ENCODE measurements around the gene KCNIP4.

KCNIP4 gene

DNA sequence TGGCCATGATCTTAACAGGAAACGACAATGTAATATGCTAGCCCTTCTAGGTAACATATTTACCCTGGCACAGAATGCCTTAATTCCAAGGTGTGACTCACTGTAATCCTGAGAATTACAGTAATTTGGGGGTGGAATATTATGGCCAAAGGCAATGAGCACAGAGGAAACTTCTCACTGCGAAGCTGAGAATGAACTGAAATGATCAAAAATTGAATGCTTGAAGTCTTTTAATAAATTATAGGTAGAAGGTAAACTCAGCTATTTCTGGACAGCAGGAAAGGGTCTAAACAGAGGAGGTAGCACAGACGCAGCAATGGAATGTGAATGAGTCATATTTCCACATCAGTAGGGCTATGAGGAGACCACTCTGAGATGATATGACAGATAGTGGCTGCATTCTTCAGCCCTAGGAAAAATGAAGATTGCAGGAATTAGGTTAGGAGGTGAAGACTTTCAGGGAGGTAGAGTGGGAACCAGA, 935.7 kb downstream of the KCNIP4 start:
- DNase-seq, result no peak

DNA sequence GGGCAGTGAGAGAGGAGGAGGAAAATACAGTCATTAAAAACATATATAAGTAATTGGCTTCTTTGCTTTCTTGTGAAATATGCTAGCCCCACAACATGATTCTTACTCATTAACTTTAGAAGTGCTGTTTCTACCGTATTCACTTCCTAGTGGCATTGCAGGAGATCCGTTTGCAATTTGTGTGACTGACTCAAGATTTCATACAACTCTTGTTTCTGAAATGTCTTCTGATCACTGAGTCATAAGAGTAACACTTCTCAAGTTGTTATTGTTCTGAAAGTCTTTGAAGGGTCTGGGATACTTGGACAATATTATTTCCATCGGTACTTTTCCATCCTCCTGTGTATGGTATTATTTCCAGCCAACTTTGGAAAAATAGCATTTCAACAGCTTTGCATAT, 937.5 kb downstream of the KCNIP4 start:
- no peak for DNase-seq

DNA sequence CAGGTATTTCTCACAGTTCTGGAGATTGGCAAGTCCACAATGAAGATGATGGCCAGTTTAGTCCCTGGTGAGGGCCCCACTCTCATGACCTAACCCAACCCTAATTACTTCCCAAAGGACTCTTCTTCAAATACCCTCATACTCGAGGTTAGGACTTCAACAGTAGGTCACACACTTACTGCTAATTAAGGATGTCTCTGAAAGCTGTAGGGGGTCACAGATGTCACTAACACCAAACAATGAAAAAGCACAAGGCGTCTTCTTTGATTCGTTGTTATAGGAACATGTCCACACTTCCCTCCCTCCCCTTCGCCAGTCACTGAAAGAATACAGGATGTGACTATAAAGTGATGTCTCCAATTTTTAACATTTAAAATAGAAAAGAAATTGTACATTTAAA, 938.6 kb downstream of the KCNIP4 start:
- DNase-seq, result no peak

DNA sequence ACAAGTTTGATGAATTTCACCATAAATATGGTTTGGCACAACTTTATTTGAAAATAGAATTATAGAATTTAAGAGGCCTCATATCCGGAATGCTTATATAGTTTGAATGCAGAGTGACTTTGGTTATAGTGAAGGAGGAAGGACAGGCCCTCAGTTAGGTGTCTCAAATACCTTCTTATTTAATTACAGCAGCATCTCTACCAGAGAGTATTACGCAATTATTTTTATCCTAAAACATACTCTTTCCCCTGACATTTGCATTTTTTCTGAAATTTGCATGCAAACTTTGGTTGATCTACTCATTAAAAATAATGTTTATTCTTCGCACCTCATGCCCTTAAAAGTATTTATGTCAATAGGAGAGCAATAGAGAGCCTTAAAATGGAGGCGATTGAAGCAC, 942.9 kb downstream of the KCNIP4 start:
- no peak for DNase-seq

DNA sequence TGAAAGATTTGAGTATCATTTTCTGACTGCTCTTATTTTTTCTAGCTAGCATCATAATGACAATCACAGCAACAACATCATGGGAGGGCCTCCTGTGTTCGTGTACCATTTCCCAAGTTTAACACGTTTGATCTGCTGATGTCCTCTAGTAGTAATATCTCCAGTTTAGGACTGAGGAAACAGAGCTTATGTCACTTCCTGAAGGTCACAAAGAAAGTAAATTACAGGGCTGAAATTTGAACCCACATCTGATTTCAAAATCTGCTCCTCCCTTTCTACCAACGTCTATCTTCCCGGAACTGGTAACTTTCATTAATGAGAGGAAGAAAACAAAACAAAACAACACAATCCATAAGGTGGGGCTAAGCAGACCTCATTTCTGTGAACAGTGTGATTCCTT, 945.6 kb downstream of the KCNIP4 start:
- no peak for DNase-seq

DNA sequence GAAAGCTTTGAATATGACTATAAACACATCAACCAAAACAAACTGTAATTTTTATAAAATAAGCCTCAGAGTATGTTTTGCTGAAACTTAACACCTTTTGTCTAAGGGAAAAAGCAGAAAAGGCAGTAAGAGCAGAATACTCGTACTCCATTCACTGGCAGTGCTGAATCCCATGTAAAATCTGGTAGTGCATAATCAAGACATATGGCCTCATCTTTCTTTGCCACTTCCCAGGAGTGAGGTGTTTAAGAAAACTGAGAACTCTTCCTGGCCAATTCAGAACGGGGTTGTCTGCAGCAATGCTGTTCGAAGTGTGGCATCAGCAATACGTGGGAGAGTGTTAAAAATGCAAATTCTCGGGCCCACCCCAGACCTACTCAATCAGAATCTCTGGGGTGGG, 946.3 kb downstream of the KCNIP4 start:
- DNase-seq, result no peak

DNA sequence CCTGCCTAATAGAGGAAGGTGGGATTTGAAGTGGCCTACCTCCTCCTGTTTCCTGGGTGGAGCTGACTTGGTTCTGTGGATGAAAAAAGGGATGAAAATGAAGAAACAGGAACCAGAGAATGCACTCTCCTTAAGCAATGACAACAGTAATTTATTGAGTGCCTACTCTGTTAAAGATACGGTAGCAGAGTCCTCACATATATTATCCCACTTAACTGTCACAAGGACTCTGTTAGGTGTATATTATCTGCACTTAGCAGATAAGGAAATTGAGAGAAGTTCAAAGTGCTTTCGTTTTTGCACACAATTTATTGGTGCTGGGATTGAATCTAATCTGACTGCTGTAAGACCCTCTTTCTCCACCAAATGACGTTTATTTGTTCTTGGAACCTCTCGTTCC, 947.1 kb downstream of the KCNIP4 start:
- no peak for DNase-seq

DNA sequence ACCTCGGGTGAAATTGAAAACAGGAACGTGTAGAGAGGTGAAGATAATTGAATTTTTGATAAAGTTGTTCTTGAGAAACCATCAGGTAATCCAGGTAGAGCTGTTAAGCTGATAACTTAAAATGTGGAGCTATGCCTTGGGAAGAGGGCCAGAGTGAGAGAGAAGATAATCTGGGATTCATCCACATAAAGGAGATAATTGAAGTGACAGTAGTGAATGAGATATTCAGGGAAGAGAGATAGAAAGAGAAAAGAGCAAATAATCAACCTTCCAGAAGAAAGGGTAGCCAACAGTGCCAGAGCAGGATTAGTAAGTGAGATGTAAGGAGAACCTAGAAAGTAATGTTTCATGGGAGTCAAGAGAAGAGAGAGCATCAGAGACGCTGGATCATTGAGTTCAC, 950.7 kb downstream of the KCNIP4 start:
- no peak for DNase-seq

DNA sequence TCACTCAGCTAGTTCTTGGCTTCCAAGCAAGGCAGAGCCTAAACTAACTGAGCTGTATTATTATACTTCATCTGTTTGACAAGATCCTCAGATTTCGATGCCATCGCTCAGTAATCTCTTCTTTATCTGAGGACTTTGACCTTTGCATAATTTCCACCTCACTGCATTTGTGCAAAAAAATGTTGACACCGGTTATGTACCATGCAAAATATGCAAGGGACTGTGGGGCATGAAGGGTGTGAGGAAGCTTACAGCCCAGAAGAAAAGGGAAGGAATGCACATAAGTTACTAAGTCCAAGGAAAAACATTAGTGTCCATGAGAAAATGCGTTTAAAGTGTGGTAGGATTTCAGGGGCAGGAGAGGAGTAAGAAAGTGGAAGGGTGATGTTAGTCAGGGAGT, 953.0 kb downstream of the KCNIP4 start:
- DNase-seq, result no peak

DNA sequence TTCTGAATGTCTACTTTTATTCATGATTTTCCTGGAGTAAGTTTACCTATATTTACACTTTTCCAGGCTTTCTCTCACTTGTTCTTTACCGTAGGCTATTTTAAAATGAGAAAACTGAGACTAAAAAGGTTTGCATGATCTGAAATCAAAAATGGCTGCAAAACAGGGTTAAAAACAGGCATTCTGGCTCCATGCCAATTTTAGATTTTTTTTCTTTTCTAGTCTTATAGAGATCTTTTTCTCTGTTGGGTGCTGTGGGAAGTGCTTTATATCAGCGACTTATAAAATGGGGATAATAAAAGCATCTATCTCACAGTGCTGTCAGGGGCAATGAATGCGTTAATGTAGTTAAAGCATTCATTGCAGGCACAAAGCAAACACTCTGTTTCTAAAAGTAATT, 953.6 kb downstream of the KCNIP4 start:
- DNase-seq, result no peak

DNA sequence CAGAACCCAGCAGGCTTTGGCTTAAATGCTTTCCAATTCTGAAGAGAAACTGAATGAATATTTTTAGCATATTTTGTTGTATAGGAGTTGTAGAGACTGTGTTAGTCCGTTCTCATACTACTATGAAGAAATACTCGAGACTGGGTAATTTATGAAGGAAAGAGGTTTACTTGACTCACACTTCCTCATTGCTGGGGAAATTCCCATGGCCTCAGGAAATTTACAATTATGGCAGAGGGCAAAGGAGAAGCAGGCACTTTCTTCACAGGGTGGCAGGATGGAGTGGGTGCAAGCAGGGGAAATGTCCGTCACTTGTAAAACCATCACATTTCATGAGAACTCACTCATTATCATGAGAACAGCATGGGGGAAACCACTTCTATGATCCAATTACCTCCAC, 956.6 kb downstream of the KCNIP4 start:
- DNase-seq, result no peak

DNA sequence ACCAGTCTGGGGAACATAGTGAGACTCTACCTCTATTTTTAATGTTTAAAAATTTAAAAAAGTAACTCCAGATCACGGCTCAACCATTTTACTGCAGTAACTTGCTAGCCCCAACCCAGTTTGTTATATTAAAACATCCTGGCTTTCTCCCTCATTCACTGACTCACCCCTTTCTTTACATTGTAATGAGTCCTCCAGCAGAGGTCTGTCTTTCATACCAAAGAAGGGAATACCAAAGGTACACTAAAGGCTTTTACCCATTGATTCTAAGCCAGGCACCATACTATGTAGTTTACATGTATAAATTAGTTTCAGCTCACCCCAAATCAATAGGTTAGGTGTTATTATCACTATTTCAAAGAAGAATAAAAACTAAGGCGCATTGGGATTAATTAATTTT, 961.4 kb downstream of the KCNIP4 start:
- no peak for DNase-seq

DNA sequence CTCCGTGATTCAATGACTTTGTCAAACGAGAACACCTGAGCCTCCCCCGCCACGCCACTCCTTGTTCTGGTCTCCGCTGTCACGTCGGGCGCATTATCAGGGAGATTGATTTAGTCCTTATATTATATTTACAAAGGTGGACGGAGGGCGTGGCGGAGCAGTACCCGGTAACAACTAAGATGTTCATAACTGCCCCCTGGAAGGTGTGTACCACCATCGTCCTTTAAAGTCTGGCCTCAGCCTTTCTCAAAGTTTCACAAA, 964.1 kb downstream of the KCNIP4 start:
- no peak for DNase-seq

DNA sequence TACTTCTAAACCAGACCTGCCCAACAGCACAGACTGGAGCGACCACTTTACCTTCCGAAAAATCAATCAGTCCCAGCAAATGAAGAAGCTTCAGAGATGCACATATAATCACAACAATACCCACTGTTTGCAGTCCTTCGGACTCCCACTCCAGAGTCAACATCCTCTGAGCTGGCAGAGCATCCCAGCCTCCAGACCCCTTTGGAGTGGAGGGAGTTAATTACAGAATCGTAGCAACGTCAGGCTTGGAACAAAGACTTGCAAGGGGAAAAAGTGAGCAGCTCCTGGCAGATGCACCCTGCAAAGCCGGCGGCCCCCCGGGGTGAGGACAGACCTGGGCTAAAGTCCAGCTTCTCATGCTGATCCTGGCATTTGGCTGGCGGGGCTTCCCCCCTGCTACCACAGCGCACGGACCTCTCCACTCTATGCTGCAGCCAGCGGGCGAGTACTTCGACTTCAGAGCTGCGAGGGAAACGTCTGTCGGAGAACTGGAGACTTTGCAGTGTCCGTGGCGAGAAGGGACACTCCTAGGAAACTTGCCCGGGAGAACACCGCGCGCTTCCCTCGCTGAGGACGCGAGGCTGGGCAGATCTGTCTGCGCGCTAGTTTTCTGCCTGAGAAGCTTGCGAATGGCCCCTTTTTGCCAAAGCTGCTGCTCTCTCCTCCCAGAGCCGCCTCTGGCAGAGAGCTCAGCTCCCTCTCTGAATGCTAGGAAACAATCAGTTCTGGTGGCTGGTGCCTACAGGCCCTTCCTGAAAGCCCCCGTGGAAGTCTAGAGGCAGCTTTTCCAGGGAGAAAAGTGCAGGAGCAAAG, 964.6 kb downstream of the KCNIP4 start:
- no peak for DNase-seq

DNA sequence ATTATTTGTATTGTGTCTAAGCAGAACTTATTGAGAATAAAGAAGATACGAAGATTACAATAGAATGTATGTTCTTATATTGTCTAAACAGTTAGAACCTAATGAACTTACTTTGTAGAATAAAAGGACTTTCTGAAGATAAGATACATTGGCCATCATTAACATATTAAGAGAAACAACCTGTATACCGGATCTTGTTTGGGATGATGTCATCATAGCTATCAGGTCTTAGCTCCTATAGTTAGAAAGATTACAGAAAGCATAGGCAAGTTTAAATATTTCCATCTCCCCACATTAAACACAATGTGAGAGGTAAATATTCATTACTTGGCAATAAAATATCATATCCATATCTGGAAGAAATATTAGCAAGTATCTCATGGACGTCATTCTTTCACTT, 966.0 kb downstream of the KCNIP4 start:
- no peak for DNase-seq

DNA sequence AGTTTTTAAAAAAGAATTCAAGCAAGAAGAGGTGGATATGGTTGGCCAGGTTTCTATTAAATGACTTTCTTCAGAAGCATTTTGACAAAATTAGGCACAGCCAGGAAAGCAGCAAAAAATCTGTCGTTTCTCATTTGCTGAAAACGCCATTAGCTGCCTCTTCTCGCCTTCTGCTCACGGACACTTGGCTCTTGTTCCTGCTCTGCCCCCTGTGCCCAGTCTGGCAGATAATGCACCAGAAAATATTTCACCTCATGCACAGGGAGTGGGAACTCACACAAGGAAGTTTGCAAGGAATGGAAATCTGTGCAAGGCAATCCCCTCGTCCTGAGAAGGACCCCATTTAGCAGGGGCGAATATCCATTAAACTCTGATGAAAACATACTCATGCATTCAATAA, 988.3 kb downstream of the KCNIP4 start:
- DNase-seq, result no peak

DNA sequence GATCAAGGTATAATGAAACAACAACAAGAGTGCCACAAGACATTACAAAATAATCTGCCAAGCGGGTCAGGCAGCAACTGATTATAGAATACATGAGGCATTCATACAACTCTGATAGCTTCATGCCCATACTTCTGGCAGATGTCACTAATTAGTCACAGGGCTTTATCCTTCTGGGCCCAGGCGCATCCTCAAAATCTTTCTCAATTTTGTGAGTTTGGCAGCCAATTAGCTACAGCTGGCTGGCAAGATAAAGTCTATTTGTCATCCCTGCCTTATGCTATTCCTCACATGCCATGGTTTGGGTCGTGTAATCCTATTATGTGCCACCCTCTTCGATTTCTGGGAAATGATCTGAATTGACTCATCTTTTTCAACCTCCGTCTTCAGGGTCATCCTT, 994.0 kb downstream of the KCNIP4 start:
- no peak for DNase-seq

DNA sequence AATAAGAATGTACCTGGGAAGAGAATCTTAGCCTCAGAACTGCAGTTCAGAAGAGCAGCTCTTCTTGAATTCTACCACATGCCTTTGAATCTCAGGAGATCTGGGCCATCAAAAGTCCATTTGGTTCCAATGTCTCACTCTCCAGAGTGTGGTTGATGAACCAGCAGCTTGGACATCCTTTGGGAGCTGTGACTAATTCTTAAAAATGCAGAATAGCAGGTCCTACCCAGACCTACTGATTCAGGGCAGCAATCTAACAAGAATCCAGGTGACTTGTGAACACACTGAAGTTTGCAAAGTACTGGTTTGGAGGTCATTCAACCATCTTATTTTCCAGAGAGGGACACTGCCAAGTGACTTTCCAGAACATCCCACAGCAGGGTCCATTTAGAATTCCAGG, 1003.6 kb downstream of the KCNIP4 start:
- DNase-seq, result no peak

DNA sequence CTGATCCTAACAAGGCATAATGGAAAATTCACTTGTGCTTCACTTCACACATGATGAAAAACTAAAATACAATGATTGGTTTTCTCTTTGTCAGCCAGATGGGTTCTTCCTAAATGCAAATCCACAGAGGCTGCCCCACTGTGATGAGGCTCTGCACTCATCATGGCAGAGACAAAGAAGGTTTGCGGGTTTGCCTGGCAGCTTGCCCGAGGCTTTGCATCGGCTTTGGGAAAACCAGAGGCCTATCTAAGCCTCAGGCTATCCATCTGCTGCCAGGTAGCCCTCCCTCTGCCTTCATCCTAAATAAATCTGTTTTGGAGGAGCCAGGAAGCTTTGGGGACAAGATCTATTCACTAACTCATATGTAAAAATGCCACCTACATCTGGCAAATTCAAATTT, 1004.1 kb downstream of the KCNIP4 start:
- no peak for DNase-seq

DNA sequence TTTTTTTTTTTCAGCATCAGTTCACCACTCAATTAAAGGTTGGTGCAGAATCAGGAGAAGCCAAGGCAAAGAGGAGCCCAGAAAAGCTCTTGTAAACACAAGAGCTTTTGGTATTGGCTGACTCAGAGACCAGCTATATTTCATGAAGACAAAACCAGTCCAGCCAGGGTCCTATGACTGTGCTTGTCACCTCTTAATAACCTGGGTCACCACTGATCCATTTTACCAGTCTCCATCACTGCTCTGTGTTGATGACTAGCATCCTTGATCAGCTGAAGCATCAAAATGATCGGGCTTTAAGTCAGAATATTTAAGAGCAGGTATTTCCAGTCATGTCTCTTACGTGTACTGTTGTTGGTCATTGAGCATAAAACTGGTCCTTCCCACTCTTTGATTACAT, 1010.4 kb downstream of the KCNIP4 start:
- no peak for DNase-seq

DNA sequence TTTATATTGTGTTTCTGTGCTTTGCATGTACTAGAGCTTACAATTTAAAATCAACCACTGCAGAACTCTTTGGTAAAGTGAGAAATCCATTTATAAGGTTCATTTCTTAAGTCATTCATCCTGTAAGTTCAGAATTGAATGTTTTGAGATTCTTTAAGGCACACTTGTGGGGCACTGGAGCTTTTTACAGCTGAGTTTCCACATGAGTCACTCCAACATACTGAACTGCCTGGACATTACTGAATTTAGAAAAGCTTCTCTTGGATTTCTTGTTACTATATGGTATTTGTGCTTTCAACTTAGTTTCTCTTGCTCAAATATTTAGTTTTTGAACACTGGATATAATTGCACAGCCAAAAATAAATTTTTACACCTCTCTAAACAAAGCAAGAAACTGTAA, 1022.0 kb downstream of the KCNIP4 start:
- no peak for DNase-seq

DNA sequence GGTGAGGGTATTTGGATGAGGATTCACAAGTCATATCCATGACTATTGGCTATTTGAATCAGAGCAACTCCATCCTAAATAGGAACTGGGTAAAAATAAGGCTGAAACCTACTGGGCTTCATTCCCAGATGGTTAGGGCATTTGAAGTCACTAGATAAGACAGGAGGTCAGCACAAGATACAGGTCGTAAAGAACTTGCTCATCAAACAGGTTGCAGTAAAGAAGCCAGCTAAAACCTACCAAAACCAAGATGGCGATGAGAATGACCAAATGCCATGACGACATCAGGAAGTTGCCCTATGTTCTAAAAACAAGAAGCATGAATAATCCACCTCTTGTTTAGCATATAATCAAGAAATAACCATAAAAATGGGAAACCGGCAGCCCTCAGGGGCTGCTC, 1023.4 kb downstream of the KCNIP4 start:
- DNase-seq, result no peak

DNA sequence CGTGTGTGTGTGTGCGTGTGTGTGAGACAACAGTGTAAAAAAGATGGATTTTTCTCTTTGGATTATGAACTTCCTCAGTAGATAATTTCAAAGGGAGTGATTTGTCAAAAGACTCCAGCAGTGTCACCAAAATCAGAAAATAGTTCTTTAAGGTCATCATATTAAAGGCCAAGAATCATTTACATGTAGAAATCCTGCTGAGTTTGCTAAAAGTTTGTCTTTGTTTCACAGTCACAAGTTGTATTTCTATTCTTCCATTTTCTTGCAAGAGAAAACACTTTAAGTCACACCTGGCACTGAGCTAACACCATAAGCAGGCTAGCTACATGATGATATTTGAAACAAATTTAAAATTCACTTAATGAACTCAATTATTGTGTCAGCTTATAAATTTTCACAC, 1025.6 kb downstream of the KCNIP4 start:
- no peak for DNase-seq

DNA sequence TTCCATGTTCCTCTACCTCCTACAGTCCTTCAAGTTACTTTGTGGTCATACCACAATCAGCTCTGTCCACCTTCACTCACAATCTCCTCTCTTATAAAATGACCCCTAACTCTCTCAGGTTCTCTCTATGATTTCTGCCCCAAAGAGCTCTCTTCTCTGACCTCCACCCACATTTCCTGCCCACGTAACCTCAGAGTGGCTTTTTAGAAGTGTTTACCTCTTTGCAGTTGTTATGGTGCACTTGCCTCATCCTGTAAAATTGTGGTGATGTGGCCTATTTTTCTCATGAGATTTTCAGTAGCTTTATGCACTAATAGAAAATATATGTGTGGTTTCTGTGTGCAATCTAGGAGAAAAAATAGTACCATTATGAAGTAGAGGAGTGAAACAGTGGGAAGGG, 1032.5 kb downstream of the KCNIP4 start:
- peak; percentile 0 for DNase-seq

DNA sequence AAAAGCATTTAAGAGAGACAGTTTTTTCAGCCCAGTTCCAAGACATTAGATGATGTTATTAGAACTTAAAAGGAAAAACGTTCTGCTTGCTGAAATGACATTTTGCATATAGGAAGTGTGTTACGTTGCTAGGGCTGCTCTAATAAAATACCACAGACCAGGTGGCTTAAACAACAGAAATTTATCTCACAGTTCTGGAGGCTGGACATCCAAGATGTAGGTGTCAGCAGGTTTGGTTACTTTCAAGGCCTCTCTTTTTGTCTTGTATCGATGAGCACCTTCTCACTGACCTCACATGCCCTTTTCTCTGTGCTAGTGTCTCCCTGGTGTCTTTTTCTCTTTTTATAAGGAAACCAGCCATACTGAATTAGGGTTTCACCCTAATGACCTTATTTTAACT, 1043.6 kb downstream of the KCNIP4 start:
- no peak for DNase-seq

DNA sequence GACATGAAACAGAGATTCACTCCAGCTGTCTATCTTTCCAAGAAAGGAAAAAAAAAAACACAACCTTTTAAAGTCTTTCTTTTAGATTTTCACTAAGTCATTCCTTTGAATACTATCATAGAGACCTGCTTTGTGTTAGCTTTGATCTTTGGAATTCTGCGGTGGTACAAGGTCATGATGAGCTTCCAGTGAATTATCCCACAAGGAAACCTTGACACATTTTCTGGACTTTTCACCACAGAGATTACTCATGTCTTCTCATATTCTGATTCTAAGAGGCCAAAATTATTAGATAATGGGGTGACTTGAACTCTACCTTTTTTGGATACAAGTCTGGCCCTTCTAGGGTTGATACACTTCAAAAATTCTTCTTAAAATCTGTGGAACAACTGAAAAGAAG, 1046.7 kb downstream of the KCNIP4 start:
- DNase-seq, result no peak

Measured in activated CD4-positive, alpha-beta T cell treated with anti-CD3 and anti-CD28 coated beads, Interleukin-2, amount 50 U/mL, for 16 hours (primary cell).